H1 (cell line): Measurements from ENCODE around the gene SERPINE2. TPM values are rescaled to one million over a fixed set of nuclear protein-coding genes. Genes with fewer than 3 reads are reported as not detected.

Experiments used
- CHD2 ChIP-seq: IDR thresholded peaks from 2 replicates; pipeline ENCODE4 v1.6.1; 2012; ENCODE audit warnings: low read length, improper control_type of control experiment
- NRF1 ChIP-seq: IDR thresholded peaks from 2 replicates; pipeline ENCODE4 v1.6.1; 2011; ENCODE audit warnings: mild to moderate bottlenecking, low read depth, low read length, improper control_type of control experiment
- polyA plus RNA-seq, 7 experiments: library from polyadenylated mRNA; depleted of rRNA in 3 of 7; stranded (reverse) in 5 of 7; unstranded in 2 of 7; fragments of >200 nt in 5 of 7; fragments of 200-250 nt in 2 of 7; gene quantifications; 1 replicate in 5 of 7; 2 replicates in 1 of 7; 4 replicates in 1 of 7; pipeline versions ENCODE4 v1.2.1 to v1.2.3, GENCODE V29; 2011 to 2013; ENCODE audit warnings: missing spikeins in 2 of 7, mixed read lengths in 2 of 7
- total RNA-seq: library from RNA; stranded (reverse); fragmentation: NEBNext Ultra II Directional; extraction: Animal tissue kit (Norgen Biotek cat#: 25700); gene quantifications from 2 replicates; pipeline ENCODE4 v1.2.1, GENCODE V29; 2021
- TF ChIP-seq, protein P1 (sequence below): IDR thresholded peaks from 2 replicates; pipeline ENCODE4 v1.6.1; 2011; ENCODE audit warnings: low read depth, mild to moderate bottlenecking, low read length; ENCODE audit not compliant: insufficient read depth

Gene SERPINE2
- total and polyA plus RNA-seq, 2 of the 8 experiments (the other 6 are each of a cell fraction or from before 2014, with no cell fraction given) = 26.2 to 76.0 TPM

DNA sequence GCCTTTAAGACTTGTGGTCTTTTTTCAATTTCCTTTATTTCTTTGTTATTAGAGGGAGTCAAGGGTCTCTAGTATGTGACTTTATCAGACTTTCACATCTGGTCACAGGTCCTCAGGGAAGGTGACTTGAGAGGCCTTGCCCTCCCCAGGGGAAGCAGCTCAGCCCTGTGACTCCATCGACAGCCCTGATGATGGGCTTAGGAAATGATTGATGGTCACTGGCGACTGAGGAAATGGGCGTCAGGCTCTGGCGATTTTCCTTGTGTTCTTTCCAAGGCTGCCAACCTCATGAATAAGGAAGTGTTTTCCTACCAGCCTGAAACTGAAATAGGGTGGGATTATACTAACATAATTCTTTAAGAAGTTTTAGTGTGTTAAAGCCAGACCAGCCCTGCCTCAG, 21.1 kb downstream of the SERPINE2 start (continued):
- TF ChIP-seq, protein P1, sequence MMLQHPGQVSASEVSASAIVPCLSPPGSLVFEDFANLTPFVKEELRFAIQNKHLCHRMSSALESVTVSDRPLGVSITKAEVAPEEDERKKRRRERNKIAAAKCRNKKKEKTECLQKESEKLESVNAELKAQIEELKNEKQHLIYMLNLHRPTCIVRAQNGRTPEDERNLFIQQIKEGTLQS = no peak
- no peak for TF ChIP-seq NRF1
- no peak for TF ChIP-seq CHD2
